ENCODE results near the gene C8G.

GRCh38 chr9:136988872-136989271, 43.8 kb downstream of the C8G start:
- no peak for TF ChIP-seq HDAC6 (IDR thresholded peaks at IDR 0.05; ENCODE audit: low read depth, low read length)
- TF ChIP-seq ATF3 (IDR thresholded peaks at IDR 0.05; ENCODE audit: insufficient read depth, low read depth, low read length), result no peak
- no peak for TF ChIP-seq POLR2A (IDR thresholded peaks at IDR 0.05; ENCODE audit: control extremely low read depth in 1 of 2, low read depth in 2 of 2, low read length in 2 of 2)
- no peak for TF ChIP-seq CHD1 (IDR thresholded peaks at IDR 0.05; ENCODE audit: low read depth, low read length)
- no peak for TF ChIP-seq CTCF (IDR thresholded peaks at IDR 0.05; ENCODE audit: control extremely low read depth in 1 of 3, insufficient read depth in 1 of 3, low read depth in 1 of 3, low read length in 3 of 3)
- TF ChIP-seq POLR2AphosphoS5 (IDR thresholded peaks at IDR 0.05; ENCODE audit: low read depth, low read length), result no peak
- TF ChIP-seq RFX5 (IDR thresholded peaks at IDR 0.05; ENCODE audit: borderline replicate concordance, low read depth, low read length), result no peak
- TF ChIP-seq SAP30 (IDR thresholded peaks at IDR 0.05; ENCODE audit: insufficient read depth, insufficient replicate concordance, low read length), result no peak
- TF ChIP-seq USF2 (IDR thresholded peaks at IDR 0.05; ENCODE audit: low read length), result no peak
- no peak for TF ChIP-seq NRF1 (IDR thresholded peaks at IDR 0.05; ENCODE audit: low read depth, low read length)
- no peak for TF ChIP-seq GABPA (IDR thresholded peaks at IDR 0.05; ENCODE audit: borderline replicate concordance, insufficient read depth, low read length)
- TF ChIP-seq CHD2 (IDR thresholded peaks at IDR 0.05; ENCODE audit: low read length), result no peak
